HFF-Myc (cell line): ENCODE measurements around the gene PLCB1.
"Not testable (repeated sequence)": the region's sequence is repeated elsewhere in the genome, so short reads cannot be mapped to it uniquely, and the experiment has no call there.

Experiments
- DNase-seq: peaks from one replicate; pipeline ENCODE4 v3.0.0-alpha.2; 2011; ENCODE audit warnings: low read depth; ENCODE audit errors: extremely low read depth
- H3K4me3 ChIP-seq: replicated peaks from 2 replicates; pipeline ENCODE4 v1.5.1; 2011; ENCODE audit warnings: low read depth, mild to moderate bottlenecking, control low read depth, low read length
- TF ChIP-seq, protein P1 (sequence below): IDR thresholded peaks from 2 replicates; pipeline ENCODE4 v1.5.1; 2012; ENCODE audit warnings: mild to moderate bottlenecking, low read depth, low read length, control low read depth; ENCODE audit errors: missing control alignments

Gene PLCB1

DNA sequence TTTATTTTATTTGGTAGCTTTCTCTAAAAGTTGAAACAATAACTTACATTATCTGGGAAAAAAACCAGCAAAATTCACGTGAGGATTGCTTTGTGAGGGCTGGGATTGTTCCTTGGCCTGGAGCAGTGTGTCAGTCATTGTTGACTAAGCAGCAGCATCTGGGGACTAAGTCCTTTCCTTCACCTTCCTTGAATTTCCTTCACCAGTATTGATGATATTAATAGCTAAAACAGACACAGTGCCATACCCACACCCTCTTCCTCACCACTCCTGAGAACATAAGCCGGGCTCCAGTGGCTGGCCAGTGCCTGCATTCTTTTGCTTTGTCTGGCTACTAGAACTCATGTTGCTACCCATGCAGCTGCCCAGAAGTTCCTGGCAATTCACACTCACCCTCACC lies 23.7 kb downstream of the PLCB1 start:
- no peak overlapping the region for H3K4me3 ChIP-seq
- DNase-seq: no peak
- TF ChIP-seq, protein P1, sequence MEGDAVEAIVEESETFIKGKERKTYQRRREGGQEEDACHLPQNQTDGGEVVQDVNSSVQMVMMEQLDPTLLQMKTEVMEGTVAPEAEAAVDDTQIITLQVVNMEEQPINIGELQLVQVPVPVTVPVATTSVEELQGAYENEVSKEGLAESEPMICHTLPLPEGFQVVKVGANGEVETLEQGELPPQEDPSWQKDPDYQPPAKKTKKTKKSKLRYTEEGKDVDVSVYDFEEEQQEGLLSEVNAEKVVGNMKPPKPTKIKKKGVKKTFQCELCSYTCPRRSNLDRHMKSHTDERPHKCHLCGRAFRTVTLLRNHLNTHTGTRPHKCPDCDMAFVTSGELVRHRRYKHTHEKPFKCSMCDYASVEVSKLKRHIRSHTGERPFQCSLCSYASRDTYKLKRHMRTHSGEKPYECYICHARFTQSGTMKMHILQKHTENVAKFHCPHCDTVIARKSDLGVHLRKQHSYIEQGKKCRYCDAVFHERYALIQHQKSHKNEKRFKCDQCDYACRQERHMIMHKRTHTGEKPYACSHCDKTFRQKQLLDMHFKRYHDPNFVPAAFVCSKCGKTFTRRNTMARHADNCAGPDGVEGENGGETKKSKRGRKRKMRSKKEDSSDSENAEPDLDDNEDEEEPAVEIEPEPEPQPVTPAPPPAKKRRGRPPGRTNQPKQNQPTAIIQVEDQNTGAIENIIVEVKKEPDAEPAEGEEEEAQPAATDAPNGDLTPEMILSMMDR: no peak

DNA sequence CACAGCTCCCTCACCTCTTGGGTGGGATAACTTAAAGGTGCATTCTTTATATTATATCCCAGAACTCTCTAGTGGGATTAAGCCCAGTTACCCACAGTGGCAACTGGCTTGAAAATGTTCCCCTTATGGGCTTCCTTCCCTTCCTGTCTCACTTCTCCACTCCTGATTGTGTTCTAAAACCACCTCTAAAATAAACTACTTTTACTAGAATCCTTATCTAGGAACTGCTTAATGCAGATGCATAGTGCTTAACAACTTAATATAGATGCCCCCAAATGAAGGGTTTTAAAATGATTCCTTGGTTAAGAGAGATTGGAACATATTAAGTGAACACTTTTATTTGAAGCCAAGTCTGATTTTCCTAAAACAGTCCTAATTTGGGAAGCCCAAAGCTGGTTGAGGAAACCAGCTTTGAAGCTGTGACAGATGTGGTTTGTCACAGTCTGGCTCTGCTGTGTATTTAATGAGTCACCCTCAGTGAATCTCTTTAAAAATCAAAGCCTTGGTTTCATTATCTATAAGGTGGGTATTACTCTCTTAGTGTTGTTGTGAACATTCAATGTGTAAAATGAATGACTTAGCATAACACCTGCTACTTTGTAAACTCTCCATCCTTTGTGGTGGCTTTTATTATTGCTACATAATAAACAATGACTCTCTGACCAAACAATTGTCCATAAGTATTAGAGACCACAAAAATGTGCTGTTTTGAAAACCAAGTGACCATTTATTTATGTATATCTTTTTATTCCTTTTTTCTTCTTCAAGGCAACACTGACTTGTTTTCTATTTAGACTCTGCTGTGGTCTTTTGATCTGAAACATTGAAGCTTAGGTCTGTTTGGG lies 24.4 kb downstream of the PLCB1 start:
- H3K4me3 ChIP-seq: no peak overlapping the region
- TF ChIP-seq, protein P1: no peak
- DNase-seq: no peak

DNA sequence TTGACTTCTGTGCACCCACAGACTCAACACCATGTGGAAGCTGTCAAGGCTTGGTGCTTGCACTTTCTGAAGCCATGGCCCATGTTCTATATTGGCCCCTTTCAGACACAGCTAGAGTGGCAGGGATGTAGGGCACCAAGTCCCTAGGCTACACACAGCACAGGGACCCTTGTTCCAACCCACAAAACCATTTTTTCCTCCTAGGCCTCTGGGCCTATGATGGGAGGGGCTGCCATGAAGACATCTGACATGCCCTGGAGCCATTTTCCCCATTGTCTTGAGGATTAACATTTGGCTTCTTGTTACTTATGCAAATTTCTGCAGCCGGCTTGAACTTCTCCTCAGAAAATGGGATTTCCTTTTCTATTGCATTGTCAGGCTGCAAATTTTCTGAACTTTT lies 27.2 kb downstream of the PLCB1 start:
- H3K4me3 ChIP-seq, DNase-seq: not testable (repeated sequence)

DNA sequence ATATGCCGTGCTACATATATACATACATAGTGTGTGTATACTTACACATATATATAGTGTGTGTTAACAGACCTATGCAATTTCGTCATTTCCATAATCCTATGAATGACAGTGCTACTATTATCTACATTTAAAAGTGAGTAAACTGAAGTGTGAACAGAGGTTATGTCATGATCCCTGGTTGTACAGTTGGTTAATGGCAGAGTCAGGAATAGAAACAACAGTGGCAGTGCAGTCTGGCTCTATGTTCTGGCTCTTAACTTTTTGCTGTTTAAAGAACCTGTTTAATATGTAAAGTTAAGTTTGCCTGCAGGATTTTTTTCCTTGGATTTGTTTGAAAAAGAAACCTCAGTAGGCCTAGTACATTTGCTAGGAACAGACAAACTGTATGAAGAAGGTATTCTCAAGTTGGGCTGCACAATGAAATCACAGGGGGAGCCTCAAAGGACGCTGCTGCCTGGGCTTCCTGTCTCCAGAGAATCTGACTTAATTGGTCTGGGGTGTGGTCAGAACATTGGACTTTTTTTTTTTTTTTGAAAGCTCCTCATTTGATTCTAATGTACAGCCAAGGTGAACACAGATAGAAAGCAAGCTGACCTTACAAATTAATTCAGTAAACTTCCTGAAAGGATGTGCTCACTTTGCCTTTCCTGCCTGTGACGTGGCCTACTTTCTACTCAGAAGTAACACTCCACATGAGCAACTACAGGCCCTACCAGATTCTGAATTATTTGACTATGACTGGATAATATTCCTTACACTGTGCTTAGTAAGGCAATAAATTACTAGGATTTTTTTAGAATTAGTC lies 29.4 kb downstream of the PLCB1 start:
- no peak for DNase-seq

DNA sequence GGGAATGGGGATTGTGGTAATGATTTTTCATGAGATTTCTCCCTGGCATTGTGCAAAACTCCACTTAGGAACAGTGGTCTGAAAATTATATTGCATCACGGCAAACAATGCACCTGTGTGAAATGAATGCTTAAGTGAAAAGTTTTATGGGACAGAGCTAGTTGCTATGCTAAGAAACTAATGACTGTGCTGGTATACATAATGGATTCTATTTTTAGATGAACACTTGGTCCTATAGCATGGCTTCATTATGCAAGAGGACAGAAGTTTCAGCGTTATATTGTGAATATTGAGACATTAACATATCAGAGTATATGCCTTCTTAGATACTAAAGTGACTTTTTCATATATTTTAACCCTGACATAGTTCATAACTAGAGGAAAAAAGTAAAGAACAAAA lies 30.5 kb downstream of the PLCB1 start:
- no peak for DNase-seq
- TF ChIP-seq, protein P1: no peak
- H3K4me3 ChIP-seq: no peak overlapping the region

More for the DNA sequence above, 29.4 kb downstream of the PLCB1 start:
- TF ChIP-seq, protein P1: no peak
- H3K4me3 ChIP-seq: no peak overlapping the region

DNA sequence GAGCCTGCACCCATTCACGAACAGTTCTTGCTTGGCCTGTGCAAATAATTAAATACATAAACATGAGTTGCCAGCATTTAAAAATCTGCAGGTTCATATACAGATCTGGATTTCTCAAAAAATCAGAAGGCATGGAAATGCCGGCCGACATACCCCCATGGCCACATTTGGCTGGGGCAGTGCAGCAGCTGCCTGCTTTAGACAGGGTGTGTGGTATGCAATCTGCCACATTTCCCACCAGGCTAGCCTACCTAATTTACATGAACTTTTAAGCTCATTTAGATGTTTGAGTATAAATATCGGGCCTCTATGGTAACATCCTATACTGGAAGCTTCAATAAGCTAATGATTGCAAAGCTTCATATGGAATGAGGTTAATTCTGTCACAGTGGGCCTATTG lies 31.5 kb downstream of the PLCB1 start:
- no peak for DNase-seq
- no peak overlapping the region for H3K4me3 ChIP-seq
- TF ChIP-seq, protein P1: no peak

DNA sequence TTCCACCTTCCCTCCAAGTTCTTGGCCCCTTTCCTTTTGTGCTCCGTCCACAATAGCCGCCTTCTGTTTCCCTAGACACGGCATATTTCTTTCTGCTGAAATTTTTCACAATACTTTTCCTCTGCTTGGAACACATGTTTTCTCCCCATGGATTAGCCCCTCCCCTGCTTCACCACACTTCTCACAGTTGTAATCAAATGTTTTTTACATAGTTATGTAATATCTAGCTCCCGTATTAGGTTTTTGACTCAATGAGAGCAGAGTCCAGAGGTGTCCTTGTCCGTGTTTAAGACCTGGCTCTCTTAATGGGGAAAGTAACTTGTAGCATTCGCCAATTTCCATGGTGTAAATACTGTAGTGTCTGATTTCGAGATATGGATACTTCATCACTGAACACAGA lies 34.7 kb downstream of the PLCB1 start:
- TF ChIP-seq, protein P1: no peak
- no peak overlapping the region for H3K4me3 ChIP-seq

More for the DNA sequence above, 34.7 kb downstream of the PLCB1 start:
- DNase-seq: no peak
